IMR-90 (cell line): ENCODE data around the gene RPTOR. TPM values are rescaled to one million over a fixed set of nuclear protein-coding genes. Genes with fewer than 3 reads are reported as not detected.

Source experiments
- ATAC-seq: fragments of 200-7000 bp; cut with Tn5 transposase; 2 replicates; pipeline ENCODE4 v1.9.1; 2020; ENCODE audit warnings: low read depth, mild to moderate bottlenecking, moderate library complexity
- BruUV-seq: library from RNA; stranded (reverse); fragments of 400-500 nt; replicated peaks from 2 replicates; lab custom pipeline; 2021; lab: Mats Ljungman, UMichigan
- CTCF ChIA-PET: fragments of 300-600 bp; formaldehyde crosslinking; extraction: SDS; loops from one replicate; lab custom pipeline; 2021; ENCODE audit warnings: antibody characterized with exemption; lab: Yijun Ruan, JAX
- POLR2A ChIA-PET: fragments of 300-600 bp; sonication (Branson Sonifier 250); formaldehyde crosslinking; loops from one replicate; lab custom pipeline; 2022; ENCODE audit warnings: antibody characterized with exemption; ENCODE audit not compliant: unreplicated experiment; lab: Charles Lee
- DNase-seq: peaks from one replicate; pipeline ENCODE4 v3.0.0; 2013
- H2AFZ ChIP-seq: replicated peaks from 2 replicates; pipeline ENCODE3; 2013; ENCODE audit warnings: low read length, mild to moderate bottlenecking; ENCODE audit not compliant: poor library complexity
- H2AK5ac ChIP-seq: 2 replicates; pipeline ENCODE4 v1.6.1; 2013; ENCODE audit warnings: low read depth, low read length, inconsistent platforms
- H2AK9ac ChIP-seq: replicated peaks from 2 replicates; pipeline ENCODE3; 2013; ENCODE audit warnings: mild to moderate bottlenecking, low read depth, low read length, moderate library complexity; ENCODE audit not compliant: poor library complexity
- H2BK120ac ChIP-seq: 2 replicates; pipeline ENCODE4 v1.6.1; 2013; ENCODE audit warnings: low read depth, low read length, inconsistent platforms
- H2BK15ac ChIP-seq: 3 replicates; pipeline ENCODE4 v1.6.1; 2013; ENCODE audit warnings: low read depth, low read length, inconsistent platforms
- H2BK20ac ChIP-seq: 2 replicates; pipeline ENCODE4 v1.6.1; 2013; ENCODE audit warnings: low read depth, mild to moderate bottlenecking, inconsistent platforms, low read length, moderate library complexity
- H2BK5ac ChIP-seq: 2 replicates; pipeline ENCODE4 v1.6.1; 2013; ENCODE audit warnings: mild to moderate bottlenecking, low read depth, low read length, inconsistent platforms; ENCODE audit not compliant: poor library complexity, severe bottlenecking
- H3K14ac ChIP-seq: replicated peaks from 2 replicates; pipeline ENCODE4 v1.6.1; 2013; ENCODE audit warnings: low read depth, low read length, inconsistent platforms
- H3K18ac ChIP-seq: 2 replicates; pipeline ENCODE4 v1.6.1; 2013; ENCODE audit warnings: low read depth, low read length, control low read depth
- H3K23ac ChIP-seq: 2 replicates; pipeline ENCODE4 v1.6.1; 2013; ENCODE audit warnings: low read depth, low read length, inconsistent platforms
- H3K27ac ChIP-seq: 2 replicates; pipeline ENCODE4 v1.5.1; 2013; ENCODE audit warnings: mild to moderate bottlenecking, control low read depth, low read length; ENCODE audit not compliant: insufficient read depth
- H3K27me3 ChIP-seq: 2 replicates; pipeline ENCODE4 v1.6.1; 2013; ENCODE audit warnings: low read length; ENCODE audit not compliant: control insufficient read depth, insufficient read depth
- H3K36me3 ChIP-seq: 2 replicates; pipeline ENCODE4 v1.6.1; 2013; ENCODE audit warnings: low read length, mixed read lengths; ENCODE audit not compliant: control insufficient read depth, insufficient read depth
- H3K4ac ChIP-seq: 2 replicates; pipeline ENCODE4 v1.6.1; 2013; ENCODE audit warnings: low read depth, low read length, inconsistent platforms
- H3K4me1 ChIP-seq: 2 replicates; pipeline ENCODE4 v1.6.1; 2013; ENCODE audit warnings: low read length, mixed read lengths; ENCODE audit not compliant: control insufficient read depth, insufficient read depth
- H3K4me2 ChIP-seq: 2 replicates; pipeline ENCODE4 v1.6.1; 2013; ENCODE audit warnings: low read depth, mild to moderate bottlenecking, control low read depth, low read length, moderate library complexity
- H3K4me3 ChIP-seq: 2 replicates; pipeline ENCODE4 v1.5.1; 2013; ENCODE audit warnings: low read depth, mild to moderate bottlenecking, control low read depth, low read length, moderate library complexity; ENCODE audit not compliant: insufficient read depth
- H3K56ac ChIP-seq: 2 replicates; pipeline ENCODE4 v1.6.1; 2013; ENCODE audit warnings: low read length, inconsistent platforms; ENCODE audit not compliant: insufficient read depth; ENCODE audit errors: extremely low read depth
- H3K79me1 ChIP-seq, 2 experiments: 2 replicates each; pipeline ENCODE4 v1.6.1; 2013; ENCODE audit warnings: low read length in 2 of 2, inconsistent platforms in 1 of 2, low read depth in 1 of 2
- H3K9ac ChIP-seq: 2 replicates; pipeline ENCODE4 v1.6.1; 2013; ENCODE audit warnings: low read depth, low read length, control low read depth
- H3K9me1 ChIP-seq: 2 replicates; pipeline ENCODE4 v1.6.1; 2013; ENCODE audit warnings: low read length, inconsistent platforms; ENCODE audit not compliant: insufficient read depth
- H3K9me3 ChIP-seq: 2 replicates; pipeline ENCODE4 v1.6.1; 2013; ENCODE audit warnings: low read length; ENCODE audit not compliant: control insufficient read depth, insufficient read depth
- H4K20me1 ChIP-seq: 2 replicates; pipeline ENCODE4 v1.6.1; 2013; ENCODE audit warnings: low read length, inconsistent platforms; ENCODE audit not compliant: insufficient read depth
- H4K5ac ChIP-seq: 2 replicates; pipeline ENCODE4 v1.6.1; 2013; ENCODE audit warnings: mild to moderate bottlenecking, low read depth, low read length, control low read depth
- H4K8ac ChIP-seq, 2 experiments: 2 replicates each; pipeline ENCODE4 v1.6.1; 2013; ENCODE audit warnings: low read depth in 2 of 2, low read length in 2 of 2, control low read depth in 1 of 2, inconsistent platforms in 1 of 2
- H4K91ac ChIP-seq: 2 replicates; pipeline ENCODE4 v1.6.1; 2013; ENCODE audit warnings: low read depth, low read length, inconsistent platforms; ENCODE audit not compliant: insufficient read depth
- CEBPB ChIP-seq: IDR thresholded peaks from 2 replicates; pipeline ENCODE4 v1.6.1; 2012; ENCODE audit warnings: low read depth, low read length, improper control_type of control experiment
- MXI1 ChIP-seq: IDR thresholded peaks from 2 replicates; pipeline ENCODE4 v1.6.1; 2012; ENCODE audit warnings: low read depth, mild to moderate bottlenecking, low read length, moderate library complexity, borderline replicate concordance
- WGBS, 2 experiments: methylation state at CpG; one replicate each; pipeline versions ENCODE4 v1.1.5 to v1.1.7; 2013; ENCODE audit warnings: missing lambda C conversion rate in 2 of 2; ENCODE audit not compliant: insufficient read length in 1 of 2; ENCODE audit errors: extremely low coverage in 2 of 2; 5-methylcytosine and 5-hydroxymethylcytosine counted together
- dilution Hi-C: fragments of 300-500 bp; cut with HindIII; formaldehyde crosslinking; loops from one replicate; pipeline ENCODE4 v1.14.3; 2018; ENCODE audit warnings: low sequenced_read_pairs; ENCODE audit not compliant: unreplicated experiment
- in situ Hi-C: fragments of 300-500 bp; cut with MboI; formaldehyde crosslinking; loops from 3 replicates; pipeline ENCODE4 v1.14.3; 2019; ENCODE audit warnings: low sequenced_read_pairs, inconsistent platforms, mixed read lengths
- intact Hi-C: fragments of 100-400 bp; cut with micrococcal nuclease; formaldehyde crosslinking; loops from 2 replicates; pipeline ENCODE4 v1.10.0; 2022
- polyA plus RNA-seq, 3 experiments: library from polyadenylated mRNA; depleted of rRNA; stranded (reverse); fragments of >200 nt; gene quantifications; 2 replicates each; pipeline ENCODE4 v1.2.3, GENCODE V29; 2012; ENCODE audit warnings: low replicate concordance in 1 of 3
- total RNA-seq: library from RNA; depleted of rRNA; stranded (reverse); fragments of >200 nt; gene quantifications from 2 replicates; pipeline ENCODE4 v1.2.3, GENCODE V29; 2012

RPTOR gene
- total and polyA plus RNA-seq, 2 of the 4 experiments (the other 2 are of a cell fraction), result 10.8 to 14.7 TPM

- H3K4ac ChIP-seq, result 0 out of 2 replicates have a peak overlapping the region, but pooled peaks have one; percentile 36
- no peak overlapping the region for H2BK5ac ChIP-seq
- peak; percentile 60 for TF ChIP-seq CEBPB
- TF ChIP-seq MXI1, result no peak
- H4K91ac ChIP-seq, result no peak overlapping the region
- peaks cover 36 to 83% of the 10 kb centered on the region in 2 experiments for H3K79me1 ChIP-seq
- no peak overlapping the region for H2BK120ac ChIP-seq
- no peak overlapping the region for H2AK9ac ChIP-seq
- peaks cover 14% of the 10 kb centered on the region for H3K4me1 ChIP-seq
- H2AK5ac ChIP-seq, result peak overlapping the region; percentile 53; the same call in 1 of the 2 replicates
- no peak overlapping the region for H3K4me2 ChIP-seq
- ChIA-PET CTCF (no interaction called here), POLR2A (no interaction called here)
- no peak overlapping the region for H2AFZ ChIP-seq
- no peak for DNase-seq
- H3K27ac ChIP-seq, result no peak overlapping the region
- no peak overlapping the region for H2BK20ac ChIP-seq
- in situ Hi-C loops (no loop called here), intact Hi-C loops (loop anchor here (10.0 kb wide), 1 partner anchor 219 kb away; no protein-coding TSS in a partner anchor), dilution Hi-C loops (no loop called here)
- no TSS peak for BruUV-seq
- H3K18ac ChIP-seq, result no peak overlapping the region
- H3K14ac ChIP-seq, result no peak overlapping the region
- H4K5ac ChIP-seq, result no peak overlapping the region
- H3K27me3 ChIP-seq, result no peaks in the 10 kb centered on the region
- no peak overlapping the region for H2BK15ac ChIP-seq
- no peak overlapping the region for H3K56ac ChIP-seq
- no peaks in the 10 kb centered on the region for H4K20me1 ChIP-seq
- H3K36me3 ChIP-seq, result no peaks in the 10 kb centered on the region
- H3K4me3 ChIP-seq, result no peak overlapping the region
- H3K9me1 ChIP-seq, result peaks cover 10% of the 10 kb centered on the region
- 91% methylated on average over 9 of the region's 19 CpGs; no CpG with 5 or more reads in 1 of the 2 experiments for WGBS, 2 experiments
- no peaks in the 10 kb centered on the region for H3K9me3 ChIP-seq
- no peak overlapping the region; the same call in 1 of the 2 replicates for H3K23ac ChIP-seq
- H4K8ac ChIP-seq, result no peak overlapping the region; a peak in 1 of 4 replicates
- ATAC-seq, result no peak
- no peak overlapping the region for H3K9ac ChIP-seq
Observed at GRCh38 chr17:80675438-80676095, 130.9 kb downstream of the RPTOR start.
